HEK293 (cell line): Measurements from ENCODE around the gene VIT.

ENCODE experiments used
- CTCF ChIA-PET: fragments of 350-600 bp; formaldehyde crosslinking; extraction: SDS; loops from one replicate; lab custom pipeline; 2021; ENCODE audit warnings: antibody characterized with exemption; lab: Yijun Ruan, JAX
- POLR2A ChIA-PET: fragments of 300-600 bp; formaldehyde crosslinking; extraction: SDS; loops from one replicate; lab custom pipeline; 2020; ENCODE audit warnings: antibody characterized with exemption, inconsistent platforms; lab: Yijun Ruan, JAX
- H3K27ac ChIP-seq: fragments of 200-500 bp; sonication (Bioruptor generic); 2 replicates; pipeline ENCODE4 v1.5.1; 2014; ENCODE audit warnings: low read depth, low read length, control low read depth, inconsistent platforms; ENCODE audit errors: extremely low read depth
- H3K36me3 ChIP-seq, 2 experiments: fragments of 200-500 bp in 1 of 2; sonication (Bioruptor generic) in 1 of 2; 1 replicate in 1 of 2; 2 replicates in 1 of 2; pipeline ENCODE4 v1.5.1; 2014 to 2017; ENCODE audit warnings: inconsistent platforms in 2 of 2, low read length in 2 of 2; ENCODE audit not compliant: control insufficient read depth in 2 of 2, insufficient read depth in 1 of 2
- H3K4me1 ChIP-seq: fragments of 200-500 bp; sonication (Bioruptor generic); 2 replicates; pipeline ENCODE4 v1.5.1; 2014; ENCODE audit warnings: mild to moderate bottlenecking, low read length, inconsistent platforms; ENCODE audit not compliant: control insufficient read depth, insufficient read depth
- H3K4me3 ChIP-seq: 2 replicates; pipeline ENCODE4 v1.5.1; 2011; ENCODE audit warnings: low read depth, mild to moderate bottlenecking, control low read depth, low read length, moderate library complexity
- H3K9me3 ChIP-seq: fragments of 200-500 bp; sonication (Bioruptor generic); 2 replicates; pipeline ENCODE4 v1.5.1; 2014; ENCODE audit warnings: low read depth, low read length, inconsistent platforms; ENCODE audit not compliant: control insufficient read depth, insufficient read depth
- AEBP2 ChIP-seq: fragments of 450-650 bp; formaldehyde crosslinking; IDR thresholded peaks from 2 replicates; pipeline ENCODE4 v1.5.1; 2016; ENCODE audit warnings: missing biosample characterization, missing genetic modification characterization, borderline replicate concordance
- GFI1B ChIP-seq: fragments of 450-650 bp; formaldehyde crosslinking; IDR thresholded peaks from 2 replicates; pipeline ENCODE4 v1.5.1; 2016; ENCODE audit warnings: missing biosample characterization, missing genetic modification characterization
- GLIS1 ChIP-seq: fragments of 450-650 bp; formaldehyde crosslinking; IDR thresholded peaks from 2 replicates; pipeline ENCODE4 v1.5.1; 2016; ENCODE audit warnings: missing biosample characterization, missing genetic modification characterization
- IKZF3 ChIP-seq: fragments of 450-650 bp; IDR thresholded peaks from 2 replicates; pipeline ENCODE4 v1.5.0; 2018; ENCODE audit warnings: missing biosample characterization, mild to moderate bottlenecking, missing genetic modification characterization, moderate library complexity
- RBAK ChIP-seq: fragments of 450-650 bp; formaldehyde crosslinking; IDR thresholded peaks from 2 replicates; pipeline ENCODE4 v1.5.1; 2016; ENCODE audit warnings: missing biosample characterization, missing genetic modification characterization
- REPIN1 ChIP-seq: fragments of 450-650 bp; formaldehyde crosslinking; IDR thresholded peaks from 2 replicates; pipeline ENCODE4 v1.5.1; 2017; ENCODE audit warnings: missing biosample characterization, missing genetic modification characterization, low read depth
- SETDB1 ChIP-seq: IDR thresholded peaks from one replicate; pipeline ENCODE4 v1.6.1; 2017; ENCODE audit warnings: mild to moderate bottlenecking, low read length, moderate library complexity, mixed read lengths; ENCODE audit not compliant: insufficient read length
- TSHZ1 ChIP-seq: fragments of 450-650 bp; formaldehyde crosslinking; IDR thresholded peaks from 2 replicates; pipeline ENCODE4 v1.5.1; 2016; ENCODE audit warnings: missing biosample characterization, missing genetic modification characterization, borderline replicate concordance
- ZBTB10 ChIP-seq: fragments of 450-650 bp; formaldehyde crosslinking; IDR thresholded peaks from 2 replicates; pipeline ENCODE4 v1.5.1; 2016; ENCODE audit warnings: missing biosample characterization, missing genetic modification characterization
- ZBTB17 ChIP-seq: fragments of 450-650 bp; formaldehyde crosslinking; IDR thresholded peaks from 2 replicates; pipeline ENCODE4 v1.5.1; 2016; ENCODE audit warnings: missing biosample characterization, missing genetic modification characterization
- ZFP37 ChIP-seq: fragments of 450-650 bp; formaldehyde crosslinking; IDR thresholded peaks from 2 replicates; pipeline ENCODE4 v1.5.1; 2016; ENCODE audit warnings: missing biosample characterization, missing genetic modification characterization
- ZNF114 ChIP-seq: fragments of 450-650 bp; formaldehyde crosslinking; IDR thresholded peaks from 2 replicates; pipeline ENCODE4 v1.5.0; 2017; ENCODE audit warnings: missing biosample characterization, missing genetic modification characterization
- ZNF133 ChIP-seq: fragments of 450-650 bp; formaldehyde crosslinking; IDR thresholded peaks from 2 replicates; pipeline ENCODE4 v1.5.1; 2016; ENCODE audit warnings: missing biosample characterization, missing genetic modification characterization
- ZNF169 ChIP-seq: fragments of 450-650 bp; formaldehyde crosslinking; IDR thresholded peaks from 2 replicates; pipeline ENCODE4 v1.5.1; 2016; ENCODE audit warnings: missing biosample characterization, missing genetic modification characterization
- ZNF184 ChIP-seq: fragments of 450-650 bp; IDR thresholded peaks from 2 replicates; pipeline ENCODE4 v1.5.1; 2018; ENCODE audit warnings: missing biosample characterization, mild to moderate bottlenecking, missing genetic modification characterization
- ZNF266 ChIP-seq: fragments of 450-650 bp; formaldehyde crosslinking; IDR thresholded peaks from 2 replicates; pipeline ENCODE4 v1.5.1; 2016; ENCODE audit warnings: missing biosample characterization, missing genetic modification characterization, low read depth
- ZNF335 ChIP-seq: fragments of 450-650 bp; formaldehyde crosslinking; conservative IDR thresholded peaks from 2 replicates; pipeline ENCODE4 v1.5.1; 2016; ENCODE audit warnings: missing biosample characterization, missing genetic modification characterization
- ZNF37A ChIP-seq: fragments of 450-650 bp; IDR thresholded peaks from 2 replicates; pipeline ENCODE4 v1.5.1; 2018; ENCODE audit warnings: missing biosample characterization, missing genetic modification characterization
- ZNF398 ChIP-seq: fragments of 450-650 bp; formaldehyde crosslinking; IDR thresholded peaks from 2 replicates; pipeline ENCODE4 v1.5.1; 2017; ENCODE audit warnings: missing biosample characterization, missing genetic modification characterization
- ZNF501 ChIP-seq: fragments of 450-650 bp; formaldehyde crosslinking; IDR thresholded peaks from 2 replicates; pipeline ENCODE4 v1.5.1; 2016; ENCODE audit warnings: missing biosample characterization, missing genetic modification characterization
- ZNF585B ChIP-seq: fragments of 450-650 bp; formaldehyde crosslinking; IDR thresholded peaks from 2 replicates; pipeline ENCODE4 v1.5.1; 2016; ENCODE audit warnings: missing biosample characterization, missing genetic modification characterization

VIT gene

GRCh38 chr2:36710858-36711515 is 14.5 kb downstream of the VIT start:
- H3K9me3 ChIP-seq = no peaks in the 10 kb centered on the region
- H3K4me1 ChIP-seq = no peaks in the 10 kb centered on the region
- no peak overlapping the region for H3K4me3 ChIP-seq
- H3K36me3 ChIP-seq = no peaks in the 10 kb centered on the region
- TF ChIP-seq GLIS1 (tag by site-specific recombination) = no peak
- peak; percentile 31 for TF ChIP-seq SETDB1
- peak; percentile 97 for TF ChIP-seq ZNF184 (tag by site-specific recombination)
- POLR2A ChIA-PET = no interaction called here
- CTCF ChIA-PET = interaction anchor here (0.7 kb wide), 1 partner anchor 8 kb away, joined by 3 read pairs; no protein-coding TSS in a partner anchor
- no peak overlapping the region for H3K27ac ChIP-seq

- Histone ChIP-seq H3K36me3 (no peaks in the 10 kb centered on the region), H3K9me3 (no peaks in the 10 kb centered on the region), H3K4me3 (no peak overlapping the region), H3K27ac (no peak overlapping the region), H3K4me1 (no peaks in the 10 kb centered on the region)
- TF ChIP-seq ZNF133 (tag by site-specific recombination) (no peak), ZBTB10 (tag by site-specific recombination) (no peak), ZNF114 (tag by site-specific recombination) (no peak), RBAK (no peak), GFI1B (tag by site-specific recombination) (no peak), ZNF37A (tag by site-specific recombination) (no peak), ZNF501 (no peak), ZNF585B (tag by site-specific recombination) (no peak), ZNF169 (tag by site-specific recombination) (no peak), ZFP37 (tag by site-specific recombination) (no peak), ZNF398 (tag by site-specific recombination) (no peak), ZBTB17 (no peak), AEBP2 (tag by site-specific recombination) (no peak), ZNF266 (tag by site-specific recombination) (no peak), TSHZ1 (no peak), REPIN1 (tag by site-specific recombination) (no peak), IKZF3 (tag by site-specific recombination) (no peak), ZNF335 (tag by site-specific recombination) (no peak)
- POLR2A ChIA-PET = no interaction called here
- CTCF ChIA-PET = interaction anchor here (0.6 kb wide), 1 partner anchor 69 kb away, joined by 6 read pairs; no protein-coding TSS in a partner anchor
Measured at GRCh38 chr2:36711741-36712314, 15.3 kb downstream of the VIT start.
